ENCODE results near the gene FOXP1. TPM values are rescaled to one million over a fixed set of nuclear protein-coding genes. Genes with fewer than 3 reads are reported as not detected.

FOXP1 gene
- total RNA-seq, 4 donors from 2014 or later = 13.2 to 46.6 (median 29.2) TPM

DNA sequence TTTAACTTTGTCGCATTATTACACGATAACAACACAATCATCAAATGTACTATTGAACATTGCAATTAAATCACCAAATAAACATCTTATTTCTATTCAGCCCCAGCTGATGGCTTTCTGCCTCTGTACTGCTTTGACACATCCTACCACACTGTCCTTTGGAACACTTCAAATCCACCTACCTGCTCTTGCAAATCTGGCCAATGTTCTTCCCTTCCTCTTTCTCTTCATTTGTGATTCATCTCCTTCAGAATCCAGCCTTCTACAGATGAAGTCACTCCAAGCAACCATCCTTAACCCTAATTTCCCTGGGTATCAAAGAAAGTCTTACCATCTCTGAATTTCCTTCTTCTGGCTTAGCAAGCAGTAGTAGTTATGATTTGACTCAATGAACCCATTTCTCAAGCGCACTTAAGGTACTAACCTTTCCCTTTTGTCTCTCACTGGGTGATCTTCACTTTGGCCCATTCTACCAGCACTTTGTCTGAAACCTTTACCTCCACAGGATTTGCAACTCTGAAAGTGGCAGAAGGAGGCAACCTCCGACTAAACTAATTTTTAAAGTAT is 502.9 kb downstream of the FOXP1 start:
- no peak for TF ChIP-seq POLR2A (IDR thresholded peaks at IDR 0.05)
- TF ChIP-seq, protein P1, sequence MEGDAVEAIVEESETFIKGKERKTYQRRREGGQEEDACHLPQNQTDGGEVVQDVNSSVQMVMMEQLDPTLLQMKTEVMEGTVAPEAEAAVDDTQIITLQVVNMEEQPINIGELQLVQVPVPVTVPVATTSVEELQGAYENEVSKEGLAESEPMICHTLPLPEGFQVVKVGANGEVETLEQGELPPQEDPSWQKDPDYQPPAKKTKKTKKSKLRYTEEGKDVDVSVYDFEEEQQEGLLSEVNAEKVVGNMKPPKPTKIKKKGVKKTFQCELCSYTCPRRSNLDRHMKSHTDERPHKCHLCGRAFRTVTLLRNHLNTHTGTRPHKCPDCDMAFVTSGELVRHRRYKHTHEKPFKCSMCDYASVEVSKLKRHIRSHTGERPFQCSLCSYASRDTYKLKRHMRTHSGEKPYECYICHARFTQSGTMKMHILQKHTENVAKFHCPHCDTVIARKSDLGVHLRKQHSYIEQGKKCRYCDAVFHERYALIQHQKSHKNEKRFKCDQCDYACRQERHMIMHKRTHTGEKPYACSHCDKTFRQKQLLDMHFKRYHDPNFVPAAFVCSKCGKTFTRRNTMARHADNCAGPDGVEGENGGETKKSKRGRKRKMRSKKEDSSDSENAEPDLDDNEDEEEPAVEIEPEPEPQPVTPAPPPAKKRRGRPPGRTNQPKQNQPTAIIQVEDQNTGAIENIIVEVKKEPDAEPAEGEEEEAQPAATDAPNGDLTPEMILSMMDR (IDR thresholded peaks at IDR 0.05 in 4 of 5, conservative IDR thresholded peaks at IDR 0.05 in 1 of 5) = no peak
- Histone ChIP-seq H3K36me3 (no peaks in the 10 kb centered on the region), H3K4me1 (peaks cover 0 to 4% of the 10 kb centered on the region in 2 donors), H3K4me3 (no peak overlapping the region), H3K27me3 (no peaks in the 10 kb centered on the region), H3K9me3 (no peaks in the 10 kb centered on the region), H3K27ac (no peak overlapping the region)
- intact Hi-C loops (cut with DNase I; ENCODE audit: low total_unique reads) = no loop called here
- in situ Hi-C loops (cut with MboI; ENCODE audit: low sequenced_read_pairs in 4 of 4) = loop anchor here in 1 of 4 donors (25.0 kb wide), 1 partner anchor 543 kb away; no protein-coding TSS in a partner anchor
- DNase-seq = no peak
- ATAC-seq = no peak

DNA sequence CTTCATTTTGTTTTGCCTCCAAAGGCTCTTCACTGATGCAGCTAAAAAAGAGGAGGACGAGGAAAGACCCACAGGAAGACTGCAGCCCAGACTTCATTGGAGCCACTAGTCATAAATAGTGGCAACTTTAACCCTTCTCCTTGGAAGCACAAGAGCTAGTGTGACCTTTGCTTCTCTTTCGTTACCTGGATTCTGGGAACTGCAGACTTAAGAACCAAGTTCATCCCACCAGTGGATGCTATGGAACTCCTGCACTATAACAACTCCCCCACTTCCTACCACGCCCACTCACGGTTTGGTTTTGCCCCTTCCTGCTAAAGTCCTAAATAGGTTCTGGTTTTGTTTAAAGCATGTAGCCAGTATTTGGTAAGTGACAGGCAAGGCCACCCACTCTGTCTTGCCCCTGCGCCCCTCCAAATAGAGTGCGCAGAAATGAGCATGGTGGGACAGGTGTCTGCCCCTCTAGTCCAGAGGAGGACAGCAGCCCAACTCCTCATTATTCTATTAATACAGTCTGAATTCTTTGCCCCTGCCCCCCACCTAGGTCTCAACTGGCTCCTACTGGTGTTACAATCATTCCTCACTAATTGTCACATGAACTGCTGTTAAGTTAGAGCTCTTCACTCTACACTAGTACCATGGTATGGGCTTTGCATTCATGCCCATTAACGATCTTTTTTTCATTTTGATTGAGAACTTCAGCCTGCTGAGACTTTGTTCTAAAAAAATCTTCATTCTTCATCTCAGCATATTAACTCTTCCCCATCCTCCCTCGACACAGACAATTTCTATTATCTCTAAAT is 504.6 kb downstream of the FOXP1 start:
- ATAC-seq (no peak), DNase-seq (no peak)
- Histone ChIP-seq H3K27me3 (no peaks in the 10 kb centered on the region), H3K27ac (no peak overlapping the region), H3K4me3 (no peak overlapping the region), H3K4me1 (peaks cover 0 to 4% of the 10 kb centered on the region in 2 donors), H3K36me3 (no peaks in the 10 kb centered on the region), H3K9me3 (no peaks in the 10 kb centered on the region)
- in situ Hi-C loops (cut with MboI; ENCODE audit: low sequenced_read_pairs in 4 of 4) = loop anchor here in 1 of 4 donors (25.0 kb wide), 1 partner anchor 542 kb away; no protein-coding TSS in a partner anchor
- intact Hi-C loops (cut with DNase I; ENCODE audit: low total_unique reads) = no loop called here
- TF ChIP-seq, protein P1 (IDR thresholded peaks at IDR 0.05 in 4 of 5, conservative IDR thresholded peaks at IDR 0.05 in 1 of 5) = no peak
- TF ChIP-seq POLR2A (IDR thresholded peaks at IDR 0.05) = no peak

DNA sequence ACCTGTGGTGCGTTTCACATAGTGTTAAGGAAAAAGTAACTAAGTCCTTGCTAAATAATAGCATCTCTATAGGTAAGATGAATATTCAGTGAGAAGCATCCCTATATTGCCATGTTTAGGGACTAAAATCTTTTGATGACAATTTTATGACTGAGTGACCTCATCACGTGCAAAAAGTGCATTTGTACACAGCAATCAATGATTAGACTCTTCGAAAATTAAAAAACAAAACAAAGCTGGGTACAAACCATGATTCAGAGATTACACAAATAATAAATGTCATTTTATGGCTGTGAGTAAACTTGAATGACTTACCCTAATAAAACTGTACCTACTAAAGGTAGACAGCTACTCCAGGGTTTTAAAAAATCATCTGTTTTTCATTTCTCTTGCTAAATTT is 505.3 kb downstream of the FOXP1 start:
- ATAC-seq (no peak), DNase-seq (no peak)
- Histone ChIP-seq H3K27me3 (no peaks in the 10 kb centered on the region), H3K4me1 (peaks cover 0 to 4% of the 10 kb centered on the region in 2 donors), H3K36me3 (no peaks in the 10 kb centered on the region), H3K9me3 (no peaks in the 10 kb centered on the region), H3K4me3 (no peak overlapping the region), H3K27ac (no peak overlapping the region)
- TF ChIP-seq POLR2A (IDR thresholded peaks at IDR 0.05) = no peak
- TF ChIP-seq, protein P1 (IDR thresholded peaks at IDR 0.05 in 4 of 5, conservative IDR thresholded peaks at IDR 0.05 in 1 of 5) = no peak
- in situ Hi-C loops (cut with MboI; ENCODE audit: low sequenced_read_pairs in 4 of 4) (loop anchor here in 1 of 4 donors (25.0 kb wide), 1 partner anchor 541 kb away; no protein-coding TSS in a partner anchor), intact Hi-C loops (cut with DNase I; ENCODE audit: low total_unique reads) (no loop called here)

DNA sequence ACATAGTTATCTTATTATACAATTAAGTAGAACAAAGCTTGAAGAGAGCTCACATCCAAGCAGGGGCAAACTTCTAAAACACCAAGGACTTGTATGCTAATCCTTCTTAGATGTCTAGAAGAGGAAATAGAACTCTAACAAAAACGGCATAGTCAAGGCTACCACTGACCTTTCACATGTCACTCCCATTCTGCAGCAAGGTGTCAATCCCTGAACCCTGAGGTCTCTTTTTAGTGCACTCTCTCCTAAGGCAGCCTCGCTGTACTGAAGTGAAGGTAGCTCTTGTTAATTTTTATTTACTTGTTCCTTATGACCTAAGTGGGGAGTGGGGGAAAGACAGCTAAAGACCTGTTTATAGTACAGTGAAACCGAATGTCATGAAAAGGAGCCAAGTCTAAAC is 506.5 kb downstream of the FOXP1 start:
- no peaks in the 10 kb centered on the region for H3K27me3 ChIP-seq
- no peak overlapping the region for H3K4me3 ChIP-seq
- H3K4me1 ChIP-seq = peaks cover 0 to 4% of the 10 kb centered on the region in 2 donors
- intact Hi-C loops (cut with DNase I; ENCODE audit: low total_unique reads) = no loop called here
- ATAC-seq (no peak), DNase-seq (no peak)
- no peaks in the 10 kb centered on the region for H3K9me3 ChIP-seq
- no peak for TF ChIP-seq POLR2A (IDR thresholded peaks at IDR 0.05)
- TF ChIP-seq, protein P1 (IDR thresholded peaks at IDR 0.05 in 4 of 5, conservative IDR thresholded peaks at IDR 0.05 in 1 of 5) = no peak
- in situ Hi-C loops (cut with MboI; ENCODE audit: low sequenced_read_pairs in 4 of 4) = loop anchor here in 1 of 4 donors (25.0 kb wide), 1 partner anchor 540 kb away; no protein-coding TSS in a partner anchor
- H3K36me3 ChIP-seq = no peaks in the 10 kb centered on the region
- H3K27ac ChIP-seq = no peak overlapping the region
